Stimulated activated CD8-positive, alpha-beta memory T cell treated with anti-CD3 and anti-CD28 coated beads, Interleukin-2, amount 100 ng/mL, for 1 hour (primary cell): ENCODE measurements around the gene MRPL2.

ENCODE experiments used
- DNase-seq, 2 donors: peaks; one replicate each; pipeline ENCODE4 v3.0.0-alpha.2; 2020; ENCODE audit warnings: low read depth in 2 of 2

Gene MRPL2

DNA sequence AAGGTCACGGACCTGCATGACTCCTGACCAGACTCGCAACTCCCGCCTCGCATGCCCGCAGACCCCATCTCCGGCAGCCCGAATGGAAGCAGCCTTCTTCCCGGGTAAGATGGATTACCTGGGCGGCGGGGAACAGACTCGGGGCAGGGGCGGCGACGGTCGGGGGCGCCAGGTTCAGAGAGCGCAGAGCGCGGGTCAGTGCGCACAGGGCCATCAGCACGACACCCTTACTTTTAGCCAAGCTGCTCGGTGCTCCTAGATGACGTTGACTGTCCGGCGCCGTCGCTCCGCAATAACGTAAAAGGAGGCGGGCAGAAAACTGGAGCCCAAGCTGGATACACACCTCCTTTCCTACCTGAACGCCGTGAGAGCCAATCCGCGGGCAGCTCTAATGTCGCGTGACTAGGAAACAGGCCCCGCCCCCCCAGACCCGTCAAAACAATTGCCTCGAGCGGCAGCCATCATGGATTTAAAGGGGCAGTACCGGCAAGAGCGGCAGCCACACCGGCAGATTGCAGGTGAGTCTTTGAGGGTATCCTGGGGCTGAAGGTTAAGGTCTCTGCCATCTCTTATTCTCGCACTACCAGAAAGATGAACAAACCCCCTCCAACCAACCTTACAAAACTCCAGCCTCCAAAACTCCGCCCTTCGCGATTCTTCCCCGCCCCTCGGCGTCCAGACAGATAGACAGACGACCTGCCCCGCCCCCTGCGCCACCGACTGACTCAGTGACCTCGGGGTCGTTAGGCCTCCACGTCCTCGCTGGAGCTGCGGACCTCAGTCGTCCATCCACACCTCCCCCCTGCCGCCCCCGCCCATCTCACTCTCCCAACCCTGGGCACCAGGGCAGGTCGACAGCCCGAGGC is at the start of gene MRPL2, which contains the start of gene KLC4:
Gene MRPL2, minus strand, starts transcription at position 267 of the 866 bp plus-strand sequence. Its CDS starts 53 bp downstream, at position 214.
Gene KLC4, plus strand, starts transcription at position 464 of the 866 bp plus-strand sequence. CDS start 1,705 bp downstream, outside the sequence.
- DNase-seq, result peak; percentile 95 to 99

DNA sequence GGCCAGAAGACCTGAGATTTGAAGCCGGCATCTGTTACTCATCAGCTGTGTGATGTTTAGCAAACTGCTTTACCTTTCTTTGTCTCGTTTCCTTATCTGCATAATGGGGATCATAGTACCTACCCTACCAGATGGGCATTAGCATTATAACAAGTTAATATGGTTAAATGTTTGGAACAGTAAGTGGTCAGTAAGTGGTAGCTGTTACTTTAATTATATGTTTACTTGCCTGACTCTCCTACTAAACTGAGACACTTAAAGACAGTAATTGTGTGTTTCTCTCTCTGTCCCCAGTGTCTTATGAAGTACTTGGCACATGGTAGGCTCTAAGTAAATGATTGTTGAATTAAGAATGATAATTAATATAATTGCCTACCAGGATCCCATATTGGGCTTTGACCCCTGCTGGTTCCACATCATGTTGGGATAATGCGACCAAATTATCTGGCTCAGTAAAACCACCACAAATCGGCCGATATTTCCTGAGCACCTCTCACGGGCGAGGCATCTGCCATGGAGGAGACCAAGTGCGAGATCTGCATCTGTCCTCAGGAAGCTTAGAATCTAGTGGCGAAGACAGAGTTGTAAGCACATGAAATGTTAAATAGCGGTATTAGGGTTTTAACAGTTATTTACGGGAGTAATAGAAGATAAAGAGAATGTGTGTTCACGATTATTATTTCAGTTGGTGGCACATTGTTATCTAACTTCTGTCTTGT is 48.3 kb upstream of the MRPL2 start:
- no peak for DNase-seq

DNA sequence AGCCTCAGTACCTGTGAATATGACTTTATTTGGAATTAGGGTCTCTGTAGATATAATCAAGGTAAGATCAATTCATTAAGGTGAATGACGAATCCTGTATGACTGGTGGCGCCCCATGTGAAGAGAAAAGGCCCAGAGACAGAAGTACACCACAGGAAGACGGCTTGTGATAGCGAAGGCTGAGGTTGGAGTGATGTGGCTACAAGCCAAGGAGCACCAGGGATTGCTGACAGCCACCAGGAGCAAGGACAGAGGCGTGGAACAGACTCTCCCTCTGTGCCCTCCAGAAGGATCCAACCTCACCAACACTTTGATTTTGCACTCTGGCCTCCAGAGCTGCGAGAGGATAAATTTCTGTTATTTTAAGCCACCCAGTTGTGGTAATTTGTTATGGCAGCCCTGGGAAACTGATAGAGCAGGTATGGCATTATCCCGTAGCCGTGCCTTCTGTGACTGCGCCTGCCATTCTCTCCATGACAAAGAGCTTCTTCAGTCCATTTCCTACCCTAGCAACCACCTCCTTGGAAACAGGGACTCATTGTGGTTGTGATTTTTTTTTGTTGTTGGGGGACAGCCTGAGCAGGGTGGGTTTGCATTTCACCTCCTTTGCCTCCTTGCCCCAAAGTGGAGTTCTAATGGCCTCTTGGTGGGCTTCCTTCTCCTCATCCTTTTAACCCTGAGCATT is 46.4 kb upstream of the MRPL2 start:
- no peak for DNase-seq

DNA sequence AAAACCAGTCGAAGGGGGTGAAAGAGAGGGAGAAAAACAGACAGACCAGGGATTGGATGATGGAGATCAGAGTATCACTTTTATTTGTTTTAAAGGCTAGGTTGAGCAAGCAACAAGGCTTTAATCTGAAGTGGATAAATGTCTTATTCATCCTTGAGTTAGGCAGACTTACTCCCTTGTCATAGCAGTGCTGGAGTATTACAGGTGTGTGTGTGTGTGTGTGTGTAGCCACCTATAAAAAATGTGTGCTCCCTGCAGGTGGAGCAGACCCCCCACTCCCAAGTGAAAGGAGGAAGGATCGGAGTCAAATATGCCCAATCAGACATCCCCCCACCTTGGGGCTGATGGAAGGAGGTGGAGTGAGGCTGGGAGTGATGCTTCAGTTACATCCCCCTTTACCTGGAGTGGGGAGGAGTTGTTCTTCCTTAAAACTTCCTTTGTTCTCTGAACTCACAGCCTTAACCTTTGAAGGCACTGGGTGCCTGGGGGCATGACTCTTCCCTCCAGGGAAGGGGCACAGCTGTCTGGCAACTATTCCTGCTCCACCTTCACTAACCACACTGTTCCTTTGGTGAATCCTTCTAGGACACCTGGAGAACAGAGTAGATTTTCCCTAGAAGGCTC is 44.1 kb upstream of the MRPL2 start:
- DNase-seq, result no peak

DNA sequence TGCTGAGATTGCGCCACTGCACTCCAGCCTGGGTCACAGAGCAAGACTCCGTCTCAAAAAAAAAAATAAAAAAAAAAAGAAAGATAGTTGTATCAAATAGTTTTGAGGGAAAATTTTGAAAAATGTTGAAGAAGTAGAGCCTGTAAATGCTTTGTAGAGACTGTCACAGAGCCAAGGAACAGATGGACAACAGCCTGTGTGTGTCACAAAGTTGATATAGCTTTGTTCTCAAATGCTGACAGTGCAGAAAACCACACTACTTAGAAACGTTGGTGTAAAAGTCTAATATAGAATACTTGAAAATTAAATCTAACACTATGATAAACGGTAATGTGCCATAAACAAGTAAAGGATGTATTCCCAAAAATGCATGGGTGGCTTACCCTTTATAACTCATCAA is 42.3 kb upstream of the MRPL2 start:
- DNase-seq, result no peak

DNA sequence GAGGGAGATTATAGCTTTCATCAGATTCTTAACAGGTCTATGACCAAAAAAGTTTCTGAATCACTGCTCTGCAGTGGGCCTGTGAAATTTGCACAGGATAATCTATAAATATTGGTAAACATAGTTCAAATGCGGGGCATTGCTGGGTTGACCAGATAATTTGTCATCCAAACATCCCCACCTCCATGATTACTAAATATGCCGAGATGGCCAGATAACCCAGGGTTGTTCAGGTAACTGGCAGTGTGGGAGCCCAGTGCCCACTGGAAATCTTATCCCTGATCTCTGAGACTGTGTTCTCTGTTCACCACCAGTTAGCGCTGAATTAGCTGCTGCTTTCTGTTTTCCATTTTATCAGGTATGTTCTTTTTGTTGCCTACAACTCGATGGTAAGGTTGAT is 38.3 kb upstream of the MRPL2 start:
- no peak for DNase-seq

DNA sequence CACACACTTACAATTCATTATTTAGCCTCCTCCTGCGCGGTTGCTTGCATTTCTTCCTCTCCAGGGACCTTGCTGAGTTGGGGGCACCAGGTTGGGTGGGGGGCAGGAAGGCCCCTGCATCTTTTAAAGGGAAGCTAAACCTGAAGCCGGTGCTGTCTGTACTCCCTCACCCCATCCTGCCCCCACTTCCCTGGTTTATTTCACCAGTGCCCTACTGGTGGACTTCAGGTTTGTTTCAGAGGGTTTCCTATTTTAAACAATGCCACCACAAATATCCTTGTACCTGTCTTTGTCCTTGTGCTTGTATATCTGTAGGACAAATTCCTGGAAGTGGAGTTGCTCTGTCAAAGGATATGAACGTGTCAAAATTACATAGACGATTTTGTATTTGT is 37.9 kb upstream of the MRPL2 start:
- DNase-seq, result no peak

DNA sequence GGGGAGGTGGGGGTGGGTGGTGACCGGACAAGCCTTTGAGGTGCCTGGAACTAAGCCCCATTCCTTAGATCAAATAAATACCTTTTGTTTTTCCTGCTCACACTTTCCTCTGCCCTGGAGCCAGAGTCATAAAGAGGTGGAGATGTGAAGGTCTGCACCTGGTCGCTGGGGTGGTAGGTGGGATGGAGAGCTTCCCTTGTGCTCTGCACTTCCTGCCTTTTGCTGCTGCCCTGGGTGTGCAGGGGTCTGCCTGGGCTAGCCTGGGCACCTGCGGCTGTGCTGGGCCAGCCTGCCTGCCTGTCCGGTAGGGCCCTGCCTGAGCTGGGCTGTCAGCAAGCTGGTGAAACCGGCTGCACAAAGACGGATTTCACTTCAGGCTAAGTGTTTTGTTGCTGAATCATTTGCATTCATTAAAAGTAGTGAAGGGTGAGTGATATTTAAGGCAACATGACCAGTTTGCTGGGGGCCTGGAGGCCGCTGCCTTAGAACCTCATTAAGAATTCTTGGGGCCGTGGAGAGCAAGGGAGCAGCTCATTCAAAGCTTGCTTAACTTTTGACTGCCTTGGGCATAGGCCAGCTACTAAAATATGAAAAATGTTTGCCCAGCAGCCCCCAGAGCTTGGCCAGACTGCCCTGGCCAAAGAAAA is 37.3 kb upstream of the MRPL2 start:
- DNase-seq, result no peak

DNA sequence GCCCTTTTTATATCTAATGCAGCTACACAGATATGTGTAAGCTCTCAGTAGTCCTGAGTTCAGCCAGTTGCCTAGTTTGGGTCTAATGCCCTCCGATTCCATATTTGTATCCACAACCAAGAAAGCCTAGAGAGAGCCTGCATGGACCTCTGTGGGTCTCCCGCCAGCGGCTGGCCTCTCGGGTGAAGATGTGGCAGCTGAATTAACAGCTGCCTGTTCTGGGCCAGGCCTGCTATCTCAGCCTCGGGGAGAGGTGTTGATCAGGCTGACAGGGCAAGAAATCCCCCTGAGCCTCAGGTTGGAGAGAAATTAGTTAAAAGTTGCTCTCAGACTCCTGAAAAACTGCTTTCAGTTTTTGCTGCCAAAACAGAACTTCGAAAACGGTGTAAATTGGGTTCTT is 36.7 kb upstream of the MRPL2 start:
- DNase-seq, result no peak

DNA sequence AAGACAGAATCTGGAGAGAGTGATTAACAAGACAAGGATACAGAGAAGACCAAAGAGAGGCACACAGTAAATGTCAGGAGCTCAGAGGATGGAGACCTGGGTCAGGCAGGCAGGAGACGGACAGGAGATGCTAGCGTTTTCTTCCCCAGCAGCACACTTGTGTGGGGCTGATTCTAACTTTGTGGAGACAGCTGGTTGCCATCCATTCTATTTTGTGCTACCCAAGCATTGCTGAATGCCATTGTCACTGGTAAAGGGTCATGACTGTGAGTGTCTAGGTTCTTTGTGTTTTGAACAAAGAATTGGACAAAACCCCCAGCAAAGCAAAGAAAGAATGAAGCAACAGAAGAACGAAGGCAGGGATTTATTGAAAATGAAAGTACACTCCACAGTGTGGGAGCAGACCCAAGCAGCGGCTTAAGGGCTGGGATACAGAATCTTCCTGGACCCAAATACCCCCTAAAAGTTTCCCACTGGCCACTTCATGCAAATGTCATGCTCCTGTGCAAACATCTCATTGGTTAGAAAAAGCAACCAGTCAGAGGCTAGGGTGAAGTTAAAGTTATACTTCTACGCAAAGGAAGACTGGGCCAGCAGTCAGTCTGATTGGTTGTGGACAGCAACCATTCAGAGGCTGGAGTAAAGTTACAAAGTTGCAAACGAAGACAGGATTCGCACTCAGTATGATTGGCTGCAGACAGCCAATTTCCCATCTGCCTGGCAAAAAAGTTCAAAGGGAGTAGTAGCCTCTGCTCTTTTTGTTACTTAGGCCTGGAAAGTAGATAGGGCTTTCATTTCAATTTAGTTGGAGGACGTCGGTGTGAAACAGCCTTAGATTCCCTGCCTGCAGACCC is 34.4 kb upstream of the MRPL2 start:
- DNase-seq, result no peak

DNA sequence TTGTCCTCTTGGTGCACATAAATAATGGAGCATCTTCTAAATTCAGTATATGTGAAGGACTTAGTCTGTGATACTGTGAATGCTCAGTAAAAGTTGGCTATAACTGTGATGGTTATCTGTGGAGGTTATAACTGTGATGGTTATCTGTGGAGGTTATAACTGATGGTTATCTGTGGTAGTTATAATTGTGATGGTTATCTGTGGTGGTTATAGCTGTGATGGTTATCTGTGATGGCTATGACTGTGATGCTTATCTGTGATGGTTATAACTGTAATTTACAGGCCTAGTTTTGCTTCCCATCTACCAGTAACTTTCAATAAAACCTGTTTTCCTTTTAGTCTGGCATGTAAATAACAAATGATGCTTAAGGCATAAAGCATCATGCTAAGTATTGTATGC is 33.4 kb upstream of the MRPL2 start:
- no peak for DNase-seq

DNA sequence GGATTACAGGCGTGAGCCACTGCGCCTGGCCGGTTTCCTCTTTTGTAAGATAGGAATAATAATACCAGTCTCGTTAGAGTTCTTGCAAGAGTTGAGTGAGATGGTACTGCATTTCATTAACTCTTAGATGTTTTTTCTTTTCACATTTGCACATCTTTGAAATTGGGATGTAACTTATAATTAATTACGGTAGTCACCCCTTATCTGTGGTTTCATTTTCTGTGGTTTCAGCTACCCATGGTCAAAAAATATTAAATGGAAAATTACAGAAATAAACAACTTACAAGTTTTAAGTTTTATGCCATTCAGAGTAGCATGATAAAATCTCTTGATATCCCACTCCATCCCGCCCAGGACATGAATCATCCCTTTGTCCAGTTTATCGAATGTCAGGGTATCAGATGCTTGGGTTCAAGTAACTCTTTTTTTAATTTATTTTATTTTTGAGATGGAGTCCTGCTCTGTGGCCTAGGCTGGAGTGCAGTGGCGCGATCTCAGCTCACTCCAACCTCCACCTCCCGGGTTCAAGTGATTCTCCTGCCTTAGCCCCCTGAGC is 32.3 kb upstream of the MRPL2 start:
- no peak for DNase-seq

DNA sequence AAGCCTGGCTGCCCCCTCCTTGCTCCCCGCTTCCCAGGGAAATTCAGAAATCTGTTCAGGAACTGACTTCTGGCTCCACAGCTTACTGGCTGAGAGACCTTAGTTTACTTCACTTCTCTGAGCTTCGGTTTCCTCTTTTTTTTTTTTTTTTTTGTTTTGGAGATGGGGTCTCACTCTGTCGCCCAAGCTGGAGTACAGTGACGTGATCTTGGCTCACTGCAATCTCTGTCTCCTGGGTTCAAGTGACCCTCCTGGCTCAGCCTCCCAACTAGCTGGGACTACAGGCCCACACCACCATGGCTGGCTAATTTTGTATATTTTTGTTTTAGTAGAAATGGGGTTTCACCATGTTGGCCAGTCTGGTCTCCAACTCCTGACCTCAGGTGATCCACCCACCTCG is 31.8 kb upstream of the MRPL2 start:
- no peak for DNase-seq

DNA sequence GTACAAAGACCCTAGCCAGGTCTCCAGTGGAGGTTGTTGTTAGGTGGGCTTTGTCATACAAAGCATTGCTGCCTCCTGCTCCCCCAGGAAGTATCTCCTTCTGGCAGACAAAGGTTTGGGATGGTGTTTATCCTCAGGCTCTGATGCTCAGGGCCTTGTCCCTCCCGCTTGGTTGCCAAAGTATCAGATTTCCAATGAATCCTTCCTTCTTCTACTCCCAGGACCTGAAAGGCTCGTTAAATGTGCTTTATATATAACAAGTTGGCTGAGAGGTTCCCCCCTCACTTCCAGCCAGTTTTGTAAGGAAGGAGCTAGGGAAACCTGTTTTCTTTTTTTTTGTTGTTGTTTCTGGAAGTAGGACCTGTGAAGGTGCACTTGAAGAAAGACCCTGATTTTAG is 31.3 kb upstream of the MRPL2 start:
- DNase-seq, result no peak

DNA sequence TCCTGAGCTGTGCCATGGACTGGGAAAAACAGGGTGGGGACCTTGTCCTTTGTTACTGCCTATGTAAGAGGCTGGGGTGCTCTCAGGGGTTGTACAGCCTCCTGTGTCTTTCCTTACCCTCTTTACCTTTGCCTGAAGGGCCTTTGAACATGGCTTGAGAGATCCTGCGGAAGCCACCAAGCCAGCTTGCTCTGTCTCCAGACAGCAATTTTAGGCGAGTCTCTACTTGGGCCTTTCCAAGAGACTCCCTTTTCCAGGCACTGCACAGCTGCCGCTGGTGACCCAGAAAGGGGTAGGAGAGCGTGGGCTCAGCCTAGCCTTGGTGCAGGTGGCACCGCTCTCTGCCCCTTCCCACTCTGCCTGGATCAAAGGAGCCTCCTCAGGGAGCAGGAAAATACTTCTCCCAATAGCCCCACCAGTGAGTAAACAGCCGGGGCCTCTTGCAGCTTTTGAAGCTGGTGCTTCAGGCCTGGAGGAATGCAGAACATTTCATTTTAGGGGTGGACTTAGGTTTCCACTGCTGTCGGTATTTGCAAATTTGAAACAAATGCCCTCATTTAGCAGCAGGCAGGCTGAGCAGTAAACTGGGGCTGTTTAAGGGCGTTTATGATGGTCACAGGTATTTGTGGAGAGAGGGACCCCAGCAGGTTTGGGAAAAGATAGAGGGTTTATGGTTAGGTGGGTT is 30.8 kb upstream of the MRPL2 start:
- DNase-seq, result no peak

DNA sequence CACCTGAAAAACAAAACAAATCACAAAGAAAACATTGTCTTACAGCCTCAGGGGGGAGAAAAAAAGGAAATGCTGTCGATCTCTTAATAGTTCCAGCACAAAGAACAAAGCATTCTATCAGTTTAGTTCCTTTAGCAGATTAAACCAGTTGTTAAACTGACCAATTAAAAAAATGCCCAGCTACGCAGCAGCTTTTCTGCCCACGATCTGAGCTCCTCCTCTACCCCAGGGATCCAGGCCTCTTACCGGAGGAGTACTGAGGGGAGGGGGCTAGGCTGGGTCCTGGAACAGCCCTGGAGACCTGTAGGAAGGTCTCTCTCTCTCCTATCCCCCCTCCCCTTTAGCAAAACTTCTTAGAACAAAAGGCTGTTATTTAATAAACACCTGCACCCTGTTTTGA is 30.2 kb upstream of the MRPL2 start:
- no peak for DNase-seq

DNA sequence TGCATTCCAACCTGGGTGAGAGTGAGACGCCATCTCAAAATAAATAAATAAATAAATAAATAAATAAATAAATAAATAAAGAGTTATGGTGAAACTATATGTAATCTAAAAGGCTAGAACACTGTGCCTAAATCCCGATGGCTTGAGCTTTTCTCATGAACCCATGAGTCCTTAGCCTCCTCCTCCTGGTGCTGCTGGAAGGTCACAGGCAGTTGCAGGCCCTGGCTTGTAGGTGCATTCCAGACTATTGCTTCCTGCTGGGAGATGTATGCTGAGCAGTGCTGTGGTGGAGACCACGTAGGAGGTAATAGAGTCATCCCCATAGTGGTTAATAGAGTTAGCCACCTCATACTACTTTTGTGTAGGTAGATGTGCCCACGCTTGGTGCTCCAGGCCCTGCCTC is 29.4 kb upstream of the MRPL2 start:
- DNase-seq, result no peak

DNA sequence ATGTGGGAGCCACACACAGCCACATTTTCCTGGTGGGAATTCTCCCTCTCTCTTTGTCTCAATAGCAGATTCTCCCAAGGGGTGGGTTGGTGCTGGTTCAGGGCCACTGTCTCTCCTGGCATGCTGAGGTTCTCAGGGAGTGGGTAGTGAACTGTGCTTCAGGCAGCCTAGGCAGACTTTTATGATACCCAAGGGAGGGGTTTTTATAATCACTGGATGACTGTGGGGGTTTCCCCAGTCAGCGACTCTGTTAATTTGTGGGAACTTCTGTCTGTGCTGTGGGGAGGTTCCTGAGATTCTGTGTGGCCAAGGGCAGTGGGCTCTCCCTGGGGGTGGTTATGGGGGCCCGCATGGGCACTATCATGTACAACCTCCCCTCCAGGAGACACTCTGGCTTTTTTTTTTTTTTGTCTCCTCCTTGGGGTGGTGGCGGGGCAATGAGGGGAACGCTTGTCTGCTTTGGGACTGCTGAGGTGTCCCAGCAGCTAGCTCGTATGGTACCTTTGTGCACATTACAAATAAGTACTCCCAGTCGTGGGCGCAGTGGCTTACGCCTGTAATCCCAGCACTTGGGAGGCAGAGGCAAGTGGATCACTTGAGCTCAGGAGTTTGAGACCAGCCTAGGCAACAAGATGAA is 26.9 kb upstream of the MRPL2 start:
- DNase-seq, result no peak
